GM19372 (cell line): Measurements from ENCODE around the gene PRDM2.

Experiments
- ATAC-seq: cut with Tn5 transposase; IDR thresholded peaks from one replicate; pipeline ENCODE4 v1.9.1; 2021; ENCODE audit warnings: mild to moderate bottlenecking, low read depth, moderate library complexity; ENCODE audit not compliant: unreplicated experiment

Gene PRDM2

GRCh38 chr1:13806108-13806507, 106.1 kb downstream of the PRDM2 start:
- ATAC-seq: no peak

- ATAC-seq: no peak
These were observed 107.2 kb downstream of the PRDM2 start for GRCh38 chr1:13807209-13807608.

GRCh38 chr1:13808729-13809131, 108.7 kb downstream of the PRDM2 start:
- no peak for ATAC-seq

GRCh38 chr1:13809461-13810159, 109.6 kb downstream of the PRDM2 start:
- no peak for ATAC-seq

GRCh38 chr1:13812456-13813397, 112.7 kb downstream of the PRDM2 start:
- ATAC-seq: no peak

GRCh38 chr1:13813398-13814012, 113.5 kb downstream of the PRDM2 start:
- ATAC-seq: no peak

GRCh38 chr1:13814131-13814530, 114.1 kb downstream of the PRDM2 start:
- ATAC-seq: no peak

GRCh38 chr1:13816016-13816760, 116.2 kb downstream of the PRDM2 start:
- ATAC-seq: no peak

GRCh38 chr1:13817906-13818305, 117.9 kb downstream of the PRDM2 start:
- no peak for ATAC-seq

- no peak for ATAC-seq
These were observed 118.9 kb downstream of the PRDM2 start for GRCh38 chr1:13818926-13819325.

GRCh38 chr1:13819642-13820041, 119.7 kb downstream of the PRDM2 start:
- no peak for ATAC-seq

- ATAC-seq: no peak
These were observed 120.1 kb downstream of the PRDM2 start for GRCh38 chr1:13820055-13820454.

- ATAC-seq: no peak
These were observed 120.5 kb downstream of the PRDM2 start for GRCh38 chr1:13820456-13820855.

GRCh38 chr1:13823126-13823880, 123.3 kb downstream of the PRDM2 start:
- no peak for ATAC-seq

- ATAC-seq: no peak
These were observed 123.9 kb downstream of the PRDM2 start for GRCh38 chr1:13823936-13824335.

GRCh38 chr1:13824626-13825025, 124.6 kb downstream of the PRDM2 start:
- ATAC-seq: no peak

GRCh38 chr1:13825033-13825432, 125.0 kb downstream of the PRDM2 start:
- no peak for ATAC-seq

- ATAC-seq: no peak
These were observed 126.0 kb downstream of the PRDM2 start for GRCh38 chr1:13826009-13826408.

- no peak for ATAC-seq
These were observed 126.6 kb downstream of the PRDM2 start for GRCh38 chr1:13826591-13826990.
